ENCODE data around the gene OR2T10.
"Not testable (repeated sequence)": the region's sequence is repeated elsewhere in the genome, so short reads cannot be mapped to it uniquely, and the experiment has no call there.

Gene OR2T10

GRCh38 chr1:248597589-248597988, at the start of gene OR2T10:
OR2T10 (minus strand) TSS chr1:248597700; CDS start chr1:248593768, 3,932 bp downstream.
- H3K27me3 Mint-ChIP-seq (ENCODE audit: low read depth, poor library complexity): no peaks in the 10 kb centered on the region
- no peak within 1 kb of the TSS for H3K27ac Mint-ChIP-seq
- no peaks in the 10 kb centered on the region for H3K36me3 Mint-ChIP-seq (ENCODE audit: low read depth)
- H3K4me3 Mint-ChIP-seq: no peak within 1 kb of the TSS
- H3K4me1 Mint-ChIP-seq: no peaks in the 10 kb centered on the region
- TF ChIP-seq, protein P1, sequence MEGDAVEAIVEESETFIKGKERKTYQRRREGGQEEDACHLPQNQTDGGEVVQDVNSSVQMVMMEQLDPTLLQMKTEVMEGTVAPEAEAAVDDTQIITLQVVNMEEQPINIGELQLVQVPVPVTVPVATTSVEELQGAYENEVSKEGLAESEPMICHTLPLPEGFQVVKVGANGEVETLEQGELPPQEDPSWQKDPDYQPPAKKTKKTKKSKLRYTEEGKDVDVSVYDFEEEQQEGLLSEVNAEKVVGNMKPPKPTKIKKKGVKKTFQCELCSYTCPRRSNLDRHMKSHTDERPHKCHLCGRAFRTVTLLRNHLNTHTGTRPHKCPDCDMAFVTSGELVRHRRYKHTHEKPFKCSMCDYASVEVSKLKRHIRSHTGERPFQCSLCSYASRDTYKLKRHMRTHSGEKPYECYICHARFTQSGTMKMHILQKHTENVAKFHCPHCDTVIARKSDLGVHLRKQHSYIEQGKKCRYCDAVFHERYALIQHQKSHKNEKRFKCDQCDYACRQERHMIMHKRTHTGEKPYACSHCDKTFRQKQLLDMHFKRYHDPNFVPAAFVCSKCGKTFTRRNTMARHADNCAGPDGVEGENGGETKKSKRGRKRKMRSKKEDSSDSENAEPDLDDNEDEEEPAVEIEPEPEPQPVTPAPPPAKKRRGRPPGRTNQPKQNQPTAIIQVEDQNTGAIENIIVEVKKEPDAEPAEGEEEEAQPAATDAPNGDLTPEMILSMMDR (IDR thresholded peaks at IDR 0.05): no peak
- peaks cover 59% of the 10 kb centered on the region for H3K9me3 Mint-ChIP-seq
- no peak for DNase-seq

DNA sequence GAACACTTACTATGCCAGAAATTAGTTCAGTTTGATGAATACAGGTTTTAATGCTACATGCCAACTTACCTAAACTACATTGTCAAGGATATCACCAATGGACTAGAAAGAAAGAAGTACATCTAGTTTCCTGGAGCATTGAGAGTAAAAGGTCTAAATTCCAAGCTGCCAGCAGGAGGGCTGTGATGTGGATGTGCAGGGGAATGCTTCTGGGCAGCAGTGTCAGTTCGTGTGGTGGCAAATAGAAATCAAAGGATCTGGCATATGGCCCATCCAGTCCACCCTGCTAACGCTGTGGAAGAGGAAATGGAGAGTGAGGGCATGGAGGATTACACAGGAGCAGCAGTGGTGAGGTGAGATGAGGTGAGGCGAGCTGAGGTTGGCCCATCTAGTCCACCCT, 47.7 kb upstream of the OR2T10 start, which contains the start of gene OR2T35:
Gene OR2T35, minus strand, starts transcription at position 101 of the 400 bp plus-strand sequence. CDS start 6,020 bp downstream, outside the sequence.
- DNase-seq; H3K4me1 Mint-ChIP-seq; H3K27ac Mint-ChIP-seq; H3K4me3 Mint-ChIP-seq; H3K27me3 Mint-ChIP-seq (ENCODE audit: low read depth, poor library complexity); H3K36me3 Mint-ChIP-seq (ENCODE audit: low read depth): not testable (repeated sequence)
- peaks cover 15% of the 10 kb centered on the region for H3K9me3 Mint-ChIP-seq

DNA sequence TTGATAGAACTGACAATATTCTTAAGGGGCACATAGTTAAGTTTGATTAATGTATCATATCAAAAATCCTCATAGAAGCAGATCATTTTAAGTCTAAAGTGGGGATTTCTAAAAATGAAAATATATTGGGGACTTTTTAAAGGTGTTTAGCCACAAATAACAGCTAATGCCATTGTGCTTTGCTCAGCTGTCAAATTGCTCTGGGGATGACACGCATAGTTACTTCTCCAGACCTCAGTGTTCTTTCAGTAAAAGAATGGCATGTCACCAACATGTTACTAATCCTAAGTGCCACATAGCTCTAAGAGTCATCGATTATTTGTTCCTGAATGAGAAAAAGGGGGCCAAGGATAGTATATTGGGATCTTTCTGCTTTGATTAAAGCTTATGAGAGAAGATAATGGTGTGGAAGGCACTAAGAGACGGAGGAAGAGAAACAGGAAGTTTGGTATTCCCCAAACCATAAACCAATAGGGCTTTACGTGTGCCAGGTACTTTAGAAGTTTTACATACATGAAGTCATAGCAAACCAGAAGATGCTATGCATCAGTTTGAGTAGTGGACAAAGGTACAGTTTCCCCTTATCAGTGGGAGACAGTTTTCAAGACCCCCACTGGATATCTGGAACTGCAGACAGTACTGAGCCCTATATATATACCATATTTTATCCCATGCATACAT, 45.6 kb upstream of the OR2T10 start:
- not testable (repeated sequence) for H3K9me3 Mint-ChIP-seq; H3K4me1 Mint-ChIP-seq; H3K27me3 Mint-ChIP-seq (ENCODE audit: low read depth, poor library complexity); H3K36me3 Mint-ChIP-seq (ENCODE audit: low read depth); DNase-seq; H3K27ac Mint-ChIP-seq; H3K4me3 Mint-ChIP-seq

DNA sequence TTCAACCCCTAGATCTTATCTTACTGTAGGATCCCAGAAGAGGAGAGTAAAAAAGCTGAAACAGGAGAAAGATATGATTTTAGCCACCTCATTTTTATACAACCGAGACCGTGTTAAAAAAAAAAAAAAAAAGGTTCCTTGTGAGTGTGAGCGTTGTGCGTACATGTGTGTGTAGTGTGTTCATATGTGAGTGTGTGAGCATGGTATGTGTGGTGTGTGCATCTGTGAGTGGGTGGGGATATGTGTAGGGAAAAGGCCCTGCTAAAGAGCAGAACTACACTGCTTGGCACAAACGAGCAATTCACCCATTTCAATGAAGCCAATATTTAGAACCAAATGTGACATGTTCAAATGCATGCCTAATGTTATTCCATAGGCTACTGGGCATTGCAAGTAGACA, 44.1 kb upstream of the OR2T10 start:
- not testable (repeated sequence) for H3K27me3 Mint-ChIP-seq (ENCODE audit: low read depth, poor library complexity); H3K36me3 Mint-ChIP-seq (ENCODE audit: low read depth); H3K4me1 Mint-ChIP-seq; H3K9me3 Mint-ChIP-seq; H3K4me3 Mint-ChIP-seq; DNase-seq; H3K27ac Mint-ChIP-seq

- H3K4me1 Mint-ChIP-seq, H3K27ac Mint-ChIP-seq: not testable (repeated sequence)
These were observed 43.4 kb upstream of the OR2T10 start for GRCh38 chr1:248640906-248641305.

GRCh38 chr1:248639652-248640051, 42.2 kb upstream of the OR2T10 start:
- H3K27me3 Mint-ChIP-seq (ENCODE audit: low read depth, poor library complexity); H3K27ac Mint-ChIP-seq; H3K4me1 Mint-ChIP-seq; DNase-seq; H3K4me3 Mint-ChIP-seq; H3K36me3 Mint-ChIP-seq (ENCODE audit: low read depth); H3K9me3 Mint-ChIP-seq: not testable (repeated sequence)

More at GRCh38 chr1:248640906-248641305, 43.4 kb upstream of the OR2T10 start:
- H3K9me3 Mint-ChIP-seq; DNase-seq; H3K36me3 Mint-ChIP-seq (ENCODE audit: low read depth); H3K27me3 Mint-ChIP-seq (ENCODE audit: low read depth, poor library complexity); H3K4me3 Mint-ChIP-seq: not testable (repeated sequence)

GRCh38 chr1:248636612-248637011, 39.1 kb upstream of the OR2T10 start:
- H3K4me3 Mint-ChIP-seq; H3K36me3 Mint-ChIP-seq (ENCODE audit: low read depth); DNase-seq; H3K4me1 Mint-ChIP-seq; H3K27me3 Mint-ChIP-seq (ENCODE audit: low read depth, poor library complexity); H3K27ac Mint-ChIP-seq; H3K9me3 Mint-ChIP-seq: not testable (repeated sequence)

- not testable (repeated sequence) for H3K36me3 Mint-ChIP-seq (ENCODE audit: low read depth); H3K27ac Mint-ChIP-seq; DNase-seq; H3K4me3 Mint-ChIP-seq; H3K9me3 Mint-ChIP-seq; H3K4me1 Mint-ChIP-seq; H3K27me3 Mint-ChIP-seq (ENCODE audit: low read depth, poor library complexity)
These were observed 37.5 kb upstream of the OR2T10 start, which contains the start of gene OR2T11 for GRCh38 chr1:248634991-248635390. OR2T11 (minus strand) TSS chr1:248635091; CDS start chr1:248627128, 7,963 bp downstream.

DNA sequence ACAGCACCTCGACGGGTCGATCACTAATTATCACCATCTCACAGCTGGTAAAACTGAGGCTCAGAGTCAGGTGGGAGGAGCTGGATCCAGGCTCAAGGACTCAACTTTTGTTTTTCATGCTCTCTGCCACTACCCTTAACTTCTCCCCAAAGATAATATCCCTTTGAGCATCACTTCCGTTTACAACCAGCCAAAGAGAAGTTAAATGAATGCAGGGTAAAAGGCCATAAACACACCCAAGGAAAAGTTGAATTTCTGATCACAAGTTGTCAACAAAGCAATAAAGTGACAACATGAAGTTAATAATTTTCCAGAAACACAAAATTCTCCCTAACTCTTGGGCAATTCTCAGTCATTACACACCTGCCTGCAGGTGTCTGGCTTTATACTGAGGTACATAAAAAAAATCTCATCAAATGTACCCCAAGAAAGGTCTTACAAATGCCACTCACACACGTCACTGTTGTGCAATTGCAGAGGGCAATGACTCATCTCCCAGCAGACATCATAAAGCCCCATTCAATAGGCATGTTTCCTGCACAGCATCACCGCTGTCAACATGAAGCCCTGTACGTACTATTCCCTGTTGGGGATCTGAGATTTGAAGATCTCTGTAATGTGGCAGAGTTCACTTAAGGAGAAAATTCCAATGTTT, 34.0 kb upstream of the OR2T10 start:
- TF ChIP-seq, protein P1 (IDR thresholded peaks at IDR 0.05): no peak
- H3K27ac Mint-ChIP-seq: no peak overlapping the region
- no peaks in the 10 kb centered on the region for H3K4me1 Mint-ChIP-seq
- no peak for DNase-seq
- H3K36me3 Mint-ChIP-seq (ENCODE audit: low read depth): no peaks in the 10 kb centered on the region
- H3K27me3 Mint-ChIP-seq (ENCODE audit: low read depth, poor library complexity): no peaks in the 10 kb centered on the region
- no peaks in the 10 kb centered on the region for H3K9me3 Mint-ChIP-seq
- no peak overlapping the region for H3K4me3 Mint-ChIP-seq
